Measurements from ENCODE around the gene AMBRA1. TPM values are rescaled to one million over a fixed set of nuclear protein-coding genes. Genes with fewer than 3 reads are reported as not detected.

The AMBRA1 gene
- total RNA-seq, 1 experiment from 2014 or later = 15.8 TPM

GRCh38 chr11:46475926-46476545 is 117.8 kb downstream of the AMBRA1 start:
- no peak overlapping the region for H3K4me3 ChIP-seq (ENCODE audit: low read length)
- TF ChIP-seq EZH2 (IDR thresholded peaks at IDR 0.05; ENCODE audit: low read length, unreplicated experiment) (no peak), CTCF (conservative IDR thresholded peaks at IDR 0.05; ENCODE audit: low read depth, low read length) (no peak), EZH2phosphoT487 (IDR thresholded peaks at IDR 0.05; ENCODE audit: borderline replicate concordance, low read length) (no peak)
- intact Hi-C loops (cut with micrococcal nuclease) = no loop called here
- H3K27me3 ChIP-seq (ENCODE audit: low read length) = no peaks in the 10 kb centered on the region
- DNase-seq (no peak), ATAC-seq (no peak)
- H3K9me3 ChIP-seq (ENCODE audit: low read length) = no peaks in the 10 kb centered on the region
- CTCF ChIA-PET = interaction anchor here (1.5 kb wide), 1 partner anchor 14 kb away, joined by 3 read pairs; no protein-coding TSS in a partner anchor
- no peaks in the 10 kb centered on the region for H3K36me3 ChIP-seq (ENCODE audit: low read depth, low read length)
- POLR2A ChIA-PET (ENCODE audit: unreplicated experiment) = no interaction called here
- no peak overlapping the region for H3K9ac ChIP-seq (ENCODE audit: low read length)
- peaks cover 22% of the 10 kb centered on the region for H3K4me1 ChIP-seq (ENCODE audit: insufficient read depth, low read length)
- no peaks in the 10 kb centered on the region for H3K79me2 ChIP-seq (ENCODE audit: low read length)
- no peak overlapping the region for H2AFZ ChIP-seq (ENCODE audit: low read length)
- no peaks in the 10 kb centered on the region for H3K9me2 ChIP-seq (replicated peaks; ENCODE audit: low read length)
- BruUV-seq (replicated peaks) = no TSS peak
- H3K4me2 ChIP-seq (ENCODE audit: low read length) = no peak overlapping the region
- 0 out of 2 replicates have a peak, but pooled peaks cover 4% of the 10 kb centered on the region for H4K20me1 ChIP-seq (ENCODE audit: low read length)
- H3K27ac ChIP-seq (ENCODE audit: low read length) = no peak overlapping the region
- no peaks in the 10 kb centered on the region for H3F3A ChIP-seq (ENCODE audit: low read length, unreplicated experiment)

GRCh38 chr11:46475051-46475925 is 118.5 kb downstream of the AMBRA1 start:
- H3K27ac ChIP-seq (ENCODE audit: low read length) = no peak overlapping the region
- POLR2A ChIA-PET (ENCODE audit: unreplicated experiment) = no interaction called here

More at GRCh38 chr11:46475051-46475925, 118.5 kb downstream of the AMBRA1 start:
- no peak for TF ChIP-seq EZH2phosphoT487 (IDR thresholded peaks at IDR 0.05; ENCODE audit: borderline replicate concordance, low read length)
- no peak for TF ChIP-seq EZH2 (IDR thresholded peaks at IDR 0.05; ENCODE audit: low read length, unreplicated experiment)
- no peak for TF ChIP-seq CTCF (conservative IDR thresholded peaks at IDR 0.05; ENCODE audit: low read depth, low read length)
- no peaks in the 10 kb centered on the region for H3K27me3 ChIP-seq (ENCODE audit: low read length)
- CTCF ChIA-PET = interaction anchor here (1.5 kb wide), 1 partner anchor 15 kb away, joined by 3 read pairs; no protein-coding TSS in a partner anchor
- ATAC-seq = no peak
- H3K4me1 ChIP-seq (ENCODE audit: insufficient read depth, low read length) = peaks cover 29% of the 10 kb centered on the region
- H3K9me2 ChIP-seq (replicated peaks; ENCODE audit: low read length) = no peaks in the 10 kb centered on the region
- 0 out of 2 replicates have a peak, but pooled peaks cover 4% of the 10 kb centered on the region for H4K20me1 ChIP-seq (ENCODE audit: low read length)
- H3K4me2 ChIP-seq (ENCODE audit: low read length) = no peak overlapping the region
- DNase-seq = no peak
- no peaks in the 10 kb centered on the region for H3F3A ChIP-seq (ENCODE audit: low read length, unreplicated experiment)
- no TSS peak for BruUV-seq (replicated peaks)
- intact Hi-C loops (cut with micrococcal nuclease) = no loop called here
- no peaks in the 10 kb centered on the region for H3K9me3 ChIP-seq (ENCODE audit: low read length)
- H3K79me2 ChIP-seq (ENCODE audit: low read length) = no peaks in the 10 kb centered on the region
- H3K36me3 ChIP-seq (ENCODE audit: low read depth, low read length) = no peaks in the 10 kb centered on the region
- no peak overlapping the region for H3K9ac ChIP-seq (ENCODE audit: low read length)
- no peak overlapping the region for H2AFZ ChIP-seq (ENCODE audit: low read length)
- H3K4me3 ChIP-seq (ENCODE audit: low read length) = no peak overlapping the region
